Right atrium auricular region (tissue), 2 donors: Measurements from ENCODE around the gene SPOP. TPM values are rescaled to one million over a fixed set of nuclear protein-coding genes. Genes with fewer than 3 reads are reported as not detected.
"Not testable (repeated sequence)": the region's sequence is repeated elsewhere in the genome, so short reads cannot be mapped to it uniquely, and the experiment has no call there.

Experiments used
- DNase-seq: peaks from one replicate; pipeline ENCODE4 v3.0.0-alpha.2; 2019; ENCODE audit warnings: low spot score
- H3K27ac ChIP-seq, 2 donors: fragments of 200-600 bp; sonication (generic); 1 replicate in 1 of 2; 2 replicates in 1 of 2; pipeline ENCODE4 v1.5.1; 2016 to 2019
- H3K27me3 ChIP-seq, 2 donors: fragments of 200-600 bp; sonication (generic); one replicate each; pipeline versions ENCODE4 v1.5.1 to v1.6.0; 2017 to 2019
- H3K36me3 ChIP-seq: fragments of 200-600 bp; sonication (generic); one replicate; pipeline ENCODE4 v1.5.1; 2016
- H3K4me1 ChIP-seq, 2 donors: fragments of 200-600 bp; sonication (generic); one replicate each; pipeline versions ENCODE4 v1.5.1 to v1.6.0; 2017 to 2019
- H3K4me3 ChIP-seq, 2 donors: fragments of 200-600 bp; sonication (generic); 1 replicate in 1 of 2; 2 replicates in 1 of 2; pipeline ENCODE4 v1.5.1; 2017 to 2019; ENCODE audit warnings: mild to moderate bottlenecking in 1 of 2, moderate library complexity in 1 of 2
- H3K9me3 ChIP-seq, 2 donors: fragments of 200-600 bp; sonication (generic); one replicate each; pipeline ENCODE4 v1.5.1; 2019
- total RNA-seq, 2 donors: library from RNA; depleted of rRNA; stranded (reverse); fragments of >200 nt; gene quantifications; one replicate each; pipeline ENCODE4 v1.1.0, GENCODE V29; 2016
- TF ChIP-seq, protein P1 (sequence below), 2 donors: fragments of 200-600 bp; sonication (generic); IDR thresholded peaks; one replicate each; pipeline ENCODE4 v1.5.1; 2019; ENCODE audit warnings: antibody characterized with exemption in 2 of 2

SPOP gene
- total RNA-seq, 2 donors from 2014 or later, result 40.9 to 71.8 TPM

- Histone ChIP-seq H3K4me1 (peaks cover 0 to 60% of the 10 kb centered on the region in 2 donors), H3K27me3 (no peaks in the 10 kb centered on the region), H3K4me3 (no peak overlapping the region), H3K9me3 (no peaks in the 10 kb centered on the region), H3K27ac (peak overlapping the region; percentile 79 to 81), H3K36me3 (no peaks in the 10 kb centered on the region)
- DNase-seq, result no peak
- TF ChIP-seq, protein P1, sequence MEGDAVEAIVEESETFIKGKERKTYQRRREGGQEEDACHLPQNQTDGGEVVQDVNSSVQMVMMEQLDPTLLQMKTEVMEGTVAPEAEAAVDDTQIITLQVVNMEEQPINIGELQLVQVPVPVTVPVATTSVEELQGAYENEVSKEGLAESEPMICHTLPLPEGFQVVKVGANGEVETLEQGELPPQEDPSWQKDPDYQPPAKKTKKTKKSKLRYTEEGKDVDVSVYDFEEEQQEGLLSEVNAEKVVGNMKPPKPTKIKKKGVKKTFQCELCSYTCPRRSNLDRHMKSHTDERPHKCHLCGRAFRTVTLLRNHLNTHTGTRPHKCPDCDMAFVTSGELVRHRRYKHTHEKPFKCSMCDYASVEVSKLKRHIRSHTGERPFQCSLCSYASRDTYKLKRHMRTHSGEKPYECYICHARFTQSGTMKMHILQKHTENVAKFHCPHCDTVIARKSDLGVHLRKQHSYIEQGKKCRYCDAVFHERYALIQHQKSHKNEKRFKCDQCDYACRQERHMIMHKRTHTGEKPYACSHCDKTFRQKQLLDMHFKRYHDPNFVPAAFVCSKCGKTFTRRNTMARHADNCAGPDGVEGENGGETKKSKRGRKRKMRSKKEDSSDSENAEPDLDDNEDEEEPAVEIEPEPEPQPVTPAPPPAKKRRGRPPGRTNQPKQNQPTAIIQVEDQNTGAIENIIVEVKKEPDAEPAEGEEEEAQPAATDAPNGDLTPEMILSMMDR (IDR thresholded peaks at IDR 0.05), result no peak
Measured at GRCh38 chr17:49570540-49571242, 107.2 kb downstream of the SPOP start.

GRCh38 chr17:49568695-49569047 lies 109.2 kb downstream of the SPOP start:
- H3K36me3 ChIP-seq, H3K4me3 ChIP-seq, H3K27me3 ChIP-seq, H3K9me3 ChIP-seq, DNase-seq: not testable (repeated sequence)
- H3K27ac ChIP-seq, result peak overlapping the region; percentile 84 to 92
- H3K4me1 ChIP-seq, result peaks cover 0 to 45% of the 10 kb centered on the region in 2 donors

DNA sequence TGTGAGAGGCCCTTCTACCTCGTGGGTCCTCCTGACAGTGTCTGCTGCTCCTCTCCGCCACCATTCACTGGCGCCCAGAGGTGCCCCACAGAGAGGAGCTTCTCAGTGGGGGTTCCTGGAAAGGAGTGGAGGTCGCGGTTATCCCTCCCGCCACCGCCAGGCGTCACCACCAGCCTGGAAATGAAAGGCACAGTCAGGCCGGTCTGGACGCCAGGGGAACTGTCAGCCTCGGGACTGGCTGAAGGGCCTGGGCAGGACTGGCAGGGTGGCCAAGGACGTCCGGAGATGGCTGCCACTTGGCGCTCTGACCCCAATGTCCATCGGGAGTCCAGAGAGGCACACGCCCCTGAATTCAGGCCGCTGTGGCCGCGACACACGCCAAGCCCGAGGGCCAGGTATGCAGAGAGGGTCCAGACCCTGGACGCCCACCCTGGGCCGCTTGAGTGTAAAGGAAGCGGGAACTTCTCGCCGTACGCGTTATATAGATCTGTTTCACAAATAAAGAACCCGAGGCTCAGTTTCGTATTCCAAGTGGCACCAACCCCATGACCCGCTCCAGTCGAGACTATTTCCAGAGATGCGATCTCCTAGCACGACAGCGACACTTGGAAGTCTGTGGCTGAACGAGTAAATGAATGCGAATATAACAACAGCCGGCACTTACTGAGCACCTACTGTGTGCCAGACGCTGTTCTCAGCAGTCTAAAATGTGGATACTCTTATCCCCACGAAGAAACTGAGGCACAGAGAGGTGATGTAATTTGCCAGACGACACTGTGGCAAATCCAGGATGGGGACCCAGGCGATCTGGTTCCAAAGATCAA lies 109.8 kb downstream of the SPOP start:
- Histone ChIP-seq H3K27ac (peak overlapping the region; percentile 84 to 92), H3K36me3 (no peaks in the 10 kb centered on the region), H3K4me1 (peaks cover 0 to 43% of the 10 kb centered on the region in 2 donors), H3K27me3 (no peaks in the 10 kb centered on the region), H3K9me3 (no peaks in the 10 kb centered on the region), H3K4me3 (peak overlapping the region; percentile 13 to 50)
- DNase-seq, result peak; percentile 93
- TF ChIP-seq, protein P1 (IDR thresholded peaks at IDR 0.05), result peak; percentile 94 to 97

DNA sequence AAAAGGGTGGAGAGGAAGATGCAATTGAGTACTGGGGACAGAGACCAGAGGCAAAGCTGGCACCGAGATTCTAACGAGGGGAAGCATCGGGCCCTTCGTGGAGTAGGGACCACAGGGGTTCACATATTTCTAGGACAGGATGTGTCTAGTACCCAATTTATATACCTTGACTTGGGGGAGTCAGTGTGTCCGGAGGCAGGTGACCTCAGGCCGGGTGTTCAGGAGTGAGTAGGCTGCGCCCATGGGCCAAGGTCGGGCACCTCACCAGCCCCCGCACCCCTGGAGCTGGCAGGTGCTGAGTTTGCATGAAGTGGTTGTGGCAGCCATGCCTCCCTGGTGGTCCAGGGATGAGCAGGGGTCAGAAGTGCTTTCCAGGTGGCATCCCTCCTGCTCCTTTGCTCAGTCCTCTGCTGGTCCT lies 110.8 kb downstream of the SPOP start:
- DNase-seq, result no peak
- H3K4me1 ChIP-seq, result peaks cover 0 to 43% of the 10 kb centered on the region in 2 donors
- H3K27ac ChIP-seq, result peak overlapping the region; percentile 84 to 92
- no peaks in the 10 kb centered on the region for H3K9me3 ChIP-seq
- H3K4me3 ChIP-seq, result no peak overlapping the region
- TF ChIP-seq, protein P1 (IDR thresholded peaks at IDR 0.05), result no peak
- H3K27me3 ChIP-seq, result no peaks in the 10 kb centered on the region
- no peaks in the 10 kb centered on the region for H3K36me3 ChIP-seq

- H3K27me3 ChIP-seq, result no peaks in the 10 kb centered on the region
- no peak overlapping the region for H3K4me3 ChIP-seq
- TF ChIP-seq, protein P1 (IDR thresholded peaks at IDR 0.05), result no peak
- H3K9me3 ChIP-seq, result no peaks in the 10 kb centered on the region
- DNase-seq, result no peak
- H3K4me1 ChIP-seq, result peaks cover 0 to 43% of the 10 kb centered on the region in 2 donors
- H3K36me3 ChIP-seq, result no peaks in the 10 kb centered on the region
- H3K27ac ChIP-seq, result peak overlapping the region; percentile 84 to 92
Measured at GRCh38 chr17:49566668-49567071, 111.2 kb downstream of the SPOP start.

GRCh38 chr17:49565948-49566491 lies 111.9 kb downstream of the SPOP start:
- peaks cover 0 to 43% of the 10 kb centered on the region in 2 donors for H3K4me1 ChIP-seq
- no peaks in the 10 kb centered on the region for H3K27me3 ChIP-seq
- TF ChIP-seq, protein P1 (IDR thresholded peaks at IDR 0.05), result no peak
- peak overlapping the region; percentile 84 to 92 for H3K27ac ChIP-seq
- DNase-seq, result peak; percentile 84
- H3K36me3 ChIP-seq, result no peaks in the 10 kb centered on the region
- no peak overlapping the region for H3K4me3 ChIP-seq
- H3K9me3 ChIP-seq, result no peaks in the 10 kb centered on the region
